ENCODE measurements around the gene CHD9.

The CHD9 gene

DNA sequence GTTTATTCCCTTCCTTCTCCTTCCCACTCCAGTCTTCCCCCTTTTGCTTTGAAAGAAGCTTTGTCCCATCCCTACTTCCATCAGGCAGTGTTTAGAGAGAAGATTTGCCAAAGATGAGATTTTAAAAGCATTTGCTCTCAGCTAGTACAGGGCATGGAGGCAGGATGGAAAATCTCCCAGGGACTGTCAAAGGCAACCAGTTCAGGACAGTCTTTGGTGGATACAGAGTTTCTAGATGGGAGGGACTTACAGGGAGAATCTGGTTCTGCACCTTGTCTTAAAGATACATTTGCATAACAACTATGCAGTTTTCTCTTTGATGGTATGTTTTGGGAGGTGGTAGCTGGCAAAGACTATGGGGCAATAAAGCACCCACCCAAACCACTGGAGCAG is 26.2 kb downstream of the CHD9 start:
- no peaks in the 10 kb centered on the region; a peak in 1 of 3 replicates for H3K36me3 ChIP-seq (ENCODE audit: control insufficient read depth in 2 of 2, insufficient read depth in 1 of 2, low read length in 2 of 2)
- ChIA-PET POLR2A (no interaction called here), CTCF (interaction anchor here (0.7 kb wide), 1 partner anchor 168 kb away, joined by 3 read pairs; no protein-coding TSS in a partner anchor)
- H3K4me3 ChIP-seq (ENCODE audit: low read depth, low read length): no peak overlapping the region
- no peak for TF ChIP-seq ZNF621 (tag by site-specific recombination; IDR thresholded peaks at IDR 0.05)
- TF ChIP-seq ZNF837 (tag by site-specific recombination; IDR thresholded peaks at IDR 0.05): no peak
- TF ChIP-seq SP2 (tag by site-specific recombination; IDR thresholded peaks at IDR 0.05): no peak
- TF ChIP-seq TRIM28 (IDR thresholded peaks at IDR 0.05; ENCODE audit: borderline replicate concordance, low read length): no peak
- TF ChIP-seq ZNF10 (tag by site-specific recombination; IDR thresholded peaks at IDR 0.05): no peak
- TF ChIP-seq, protein P1, sequence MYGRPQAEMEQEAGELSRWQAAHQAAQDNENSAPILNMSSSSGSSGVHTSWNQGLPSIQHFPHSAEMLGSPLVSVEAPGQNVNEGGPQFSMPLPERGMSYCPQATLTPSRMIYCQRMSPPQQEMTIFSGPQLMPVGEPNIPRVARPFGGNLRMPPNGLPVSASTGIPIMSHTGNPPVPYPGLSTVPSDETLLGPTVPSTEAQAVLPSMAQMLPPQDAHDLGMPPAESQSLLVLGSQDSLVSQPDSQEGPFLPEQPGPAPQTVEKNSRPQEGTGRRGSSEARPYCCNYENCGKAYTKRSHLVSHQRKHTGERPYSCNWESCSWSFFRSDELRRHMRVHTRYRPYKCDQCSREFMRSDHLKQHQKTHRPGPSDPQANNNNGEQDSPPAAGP (tag by site-specific recombination; IDR thresholded peaks at IDR 0.05): no peak
- TF ChIP-seq, protein P2, sequence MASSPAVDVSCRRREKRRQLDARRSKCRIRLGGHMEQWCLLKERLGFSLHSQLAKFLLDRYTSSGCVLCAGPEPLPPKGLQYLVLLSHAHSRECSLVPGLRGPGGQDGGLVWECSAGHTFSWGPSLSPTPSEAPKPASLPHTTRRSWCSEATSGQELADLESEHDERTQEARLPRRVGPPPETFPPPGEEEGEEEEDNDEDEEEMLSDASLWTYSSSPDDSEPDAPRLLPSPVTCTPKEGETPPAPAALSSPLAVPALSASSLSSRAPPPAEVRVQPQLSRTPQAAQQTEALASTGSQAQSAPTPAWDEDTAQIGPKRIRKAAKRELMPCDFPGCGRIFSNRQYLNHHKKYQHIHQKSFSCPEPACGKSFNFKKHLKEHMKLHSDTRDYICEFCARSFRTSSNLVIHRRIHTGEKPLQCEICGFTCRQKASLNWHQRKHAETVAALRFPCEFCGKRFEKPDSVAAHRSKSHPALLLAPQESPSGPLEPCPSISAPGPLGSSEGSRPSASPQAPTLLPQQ (tag by site-specific recombination; IDR thresholded peaks at IDR 0.05): no peak
- TF ChIP-seq ZNF146 (tag by site-specific recombination; IDR thresholded peaks at IDR 0.05): no peak
- no peak for TF ChIP-seq ZNF248 (tag by site-specific recombination; IDR thresholded peaks at IDR 0.05)
- no peak for TF ChIP-seq ZNF664 (tag by site-specific recombination; IDR thresholded peaks at IDR 0.05)
- TF ChIP-seq ZNF623 (tag by site-specific recombination; IDR thresholded peaks at IDR 0.05): no peak
- TF ChIP-seq ZFHX2 (tag by site-specific recombination; conservative IDR thresholded peaks at IDR 0.05): no peak
- TF ChIP-seq ZNF140 (tag by site-specific recombination; IDR thresholded peaks at IDR 0.05): no peak
- no peak for TF ChIP-seq ZNF404 (tag by site-specific recombination; IDR thresholded peaks at IDR 0.05)
- TF ChIP-seq ZNF791 (tag by site-specific recombination; IDR thresholded peaks at IDR 0.05): no peak
- no peak for TF ChIP-seq ZNF112 (tag by site-specific recombination; IDR thresholded peaks at IDR 0.05)
- TF ChIP-seq, protein P3, sequence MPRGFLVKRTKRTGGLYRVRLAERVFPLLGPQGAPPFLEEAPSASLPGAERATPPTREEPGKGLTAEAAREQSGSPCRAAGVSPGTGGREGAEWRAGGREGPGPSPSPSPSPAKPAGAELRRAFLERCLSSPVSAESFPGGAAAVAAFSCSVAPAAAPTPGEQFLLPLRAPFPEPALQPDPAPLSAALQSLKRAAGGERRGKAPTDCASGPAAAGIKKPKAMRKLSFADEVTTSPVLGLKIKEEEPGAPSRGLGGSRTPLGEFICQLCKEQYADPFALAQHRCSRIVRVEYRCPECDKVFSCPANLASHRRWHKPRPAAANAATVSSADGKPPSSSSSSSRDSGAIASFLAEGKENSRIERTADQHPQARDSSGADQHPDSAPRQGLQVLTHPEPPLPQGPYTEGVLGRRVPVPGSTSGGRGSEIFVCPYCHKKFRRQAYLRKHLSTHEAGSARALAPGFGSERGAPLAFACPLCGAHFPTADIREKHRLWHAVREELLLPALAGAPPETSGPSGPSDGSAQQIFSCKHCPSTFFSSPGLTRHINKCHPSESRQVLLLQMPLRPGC (tag by site-specific recombination; IDR thresholded peaks at IDR 0.05): no peak
- TF ChIP-seq, protein P4, sequence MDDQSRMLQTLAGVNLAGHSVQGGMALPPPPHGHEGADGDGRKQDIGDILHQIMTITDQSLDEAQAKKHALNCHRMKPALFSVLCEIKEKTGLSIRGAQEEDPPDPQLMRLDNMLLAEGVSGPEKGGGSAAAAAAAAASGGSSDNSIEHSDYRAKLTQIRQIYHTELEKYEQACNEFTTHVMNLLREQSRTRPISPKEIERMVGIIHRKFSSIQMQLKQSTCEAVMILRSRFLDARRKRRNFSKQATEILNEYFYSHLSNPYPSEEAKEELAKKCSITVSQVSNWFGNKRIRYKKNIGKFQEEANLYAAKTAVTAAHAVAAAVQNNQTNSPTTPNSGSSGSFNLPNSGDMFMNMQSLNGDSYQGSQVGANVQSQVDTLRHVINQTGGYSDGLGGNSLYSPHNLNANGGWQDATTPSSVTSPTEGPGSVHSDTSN (CRISPR knock-in tag; IDR thresholded peaks at IDR 0.05): no peak
- TF ChIP-seq, protein P5, sequence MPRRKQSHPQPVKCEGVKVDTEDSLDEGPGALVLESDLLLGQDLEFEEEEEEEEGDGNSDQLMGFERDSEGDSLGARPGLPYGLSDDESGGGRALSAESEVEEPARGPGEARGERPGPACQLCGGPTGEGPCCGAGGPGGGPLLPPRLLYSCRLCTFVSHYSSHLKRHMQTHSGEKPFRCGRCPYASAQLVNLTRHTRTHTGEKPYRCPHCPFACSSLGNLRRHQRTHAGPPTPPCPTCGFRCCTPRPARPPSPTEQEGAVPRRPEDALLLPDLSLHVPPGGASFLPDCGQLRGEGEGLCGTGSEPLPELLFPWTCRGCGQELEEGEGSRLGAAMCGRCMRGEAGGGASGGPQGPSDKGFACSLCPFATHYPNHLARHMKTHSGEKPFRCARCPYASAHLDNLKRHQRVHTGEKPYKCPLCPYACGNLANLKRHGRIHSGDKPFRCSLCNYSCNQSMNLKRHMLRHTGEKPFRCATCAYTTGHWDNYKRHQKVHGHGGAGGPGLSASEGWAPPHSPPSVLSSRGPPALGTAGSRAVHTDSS (tag by site-specific recombination; IDR thresholded peaks at IDR 0.05): no peak
- H3K27ac ChIP-seq (ENCODE audit: extremely low read depth, low read depth, low read length): no peak overlapping the region
- H3K4me1 ChIP-seq (ENCODE audit: control insufficient read depth, insufficient read depth, low read length): peaks cover 7% of the 10 kb centered on the region; the same call in 1 of the 2 replicates
- no peaks in the 10 kb centered on the region for H3K9me3 ChIP-seq (ENCODE audit: control insufficient read depth, insufficient read depth, low read depth, low read length)

DNA sequence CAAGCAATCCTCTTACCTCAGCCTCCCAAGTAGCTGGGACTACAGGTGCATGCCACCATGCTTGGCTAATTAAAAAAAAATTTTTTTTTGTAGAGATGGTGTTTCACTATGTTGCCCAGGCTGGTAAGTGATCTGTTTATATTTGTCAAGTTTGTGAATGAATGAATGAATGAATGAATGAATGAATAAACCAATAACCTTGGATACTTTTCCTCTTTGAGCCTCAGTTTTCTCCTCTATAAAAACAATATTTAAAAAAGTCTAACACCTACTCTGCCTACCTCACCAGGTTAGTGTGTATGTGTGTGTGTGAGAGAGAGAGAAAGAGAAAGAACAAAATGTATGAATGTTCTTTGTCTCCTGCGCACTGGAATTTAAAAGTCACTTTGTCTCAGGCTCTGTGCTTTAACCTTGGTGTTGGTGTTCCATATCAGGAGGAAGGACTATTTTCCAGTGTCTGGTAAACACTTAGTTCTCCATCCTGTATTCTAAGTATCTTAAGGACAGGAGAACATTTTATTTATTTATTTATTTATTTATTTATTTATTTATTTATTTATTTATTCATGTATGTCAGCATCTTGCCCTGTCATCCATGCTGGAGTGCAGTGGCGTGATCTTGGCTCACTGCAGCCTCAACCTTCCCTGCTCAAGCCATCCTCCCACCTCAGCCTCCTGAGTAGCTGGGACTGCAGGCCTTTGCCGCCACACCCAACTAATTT is 27.1 kb downstream of the CHD9 start:
- ChIA-PET POLR2A (no interaction called here), CTCF (interaction anchor here (0.7 kb wide), 1 partner anchor 156 kb away, joined by 5 read pairs; no protein-coding TSS in a partner anchor)
- Histone ChIP-seq H3K36me3 (ENCODE audit: control insufficient read depth in 2 of 2, insufficient read depth in 1 of 2, low read length in 2 of 2) (no peaks in the 10 kb centered on the region; a peak in 1 of 3 replicates), H3K4me3 (ENCODE audit: low read depth, low read length) (no peak overlapping the region), H3K27ac (ENCODE audit: extremely low read depth, low read depth, low read length) (no peak overlapping the region), H3K9me3 (ENCODE audit: control insufficient read depth, insufficient read depth, low read depth, low read length) (no peaks in the 10 kb centered on the region), H3K4me1 (ENCODE audit: control insufficient read depth, insufficient read depth, low read length) (peaks cover 8% of the 10 kb centered on the region; the same call in 1 of the 2 replicates)
- TF ChIP-seq ZFP37 (tag by site-specific recombination; IDR thresholded peaks at IDR 0.05) (no peak), ZNF623 (tag by site-specific recombination; IDR thresholded peaks at IDR 0.05) (peak; percentile 76), KLF16 (tag by site-specific recombination; IDR thresholded peaks at IDR 0.05) (no peak), ZNF561 (tag by site-specific recombination; IDR thresholded peaks at IDR 0.05; ENCODE audit: borderline replicate concordance) (no peak), ZNF174 (tag by site-specific recombination; IDR thresholded peaks at IDR 0.05) (no peak)
- TF ChIP-seq, protein P6, sequence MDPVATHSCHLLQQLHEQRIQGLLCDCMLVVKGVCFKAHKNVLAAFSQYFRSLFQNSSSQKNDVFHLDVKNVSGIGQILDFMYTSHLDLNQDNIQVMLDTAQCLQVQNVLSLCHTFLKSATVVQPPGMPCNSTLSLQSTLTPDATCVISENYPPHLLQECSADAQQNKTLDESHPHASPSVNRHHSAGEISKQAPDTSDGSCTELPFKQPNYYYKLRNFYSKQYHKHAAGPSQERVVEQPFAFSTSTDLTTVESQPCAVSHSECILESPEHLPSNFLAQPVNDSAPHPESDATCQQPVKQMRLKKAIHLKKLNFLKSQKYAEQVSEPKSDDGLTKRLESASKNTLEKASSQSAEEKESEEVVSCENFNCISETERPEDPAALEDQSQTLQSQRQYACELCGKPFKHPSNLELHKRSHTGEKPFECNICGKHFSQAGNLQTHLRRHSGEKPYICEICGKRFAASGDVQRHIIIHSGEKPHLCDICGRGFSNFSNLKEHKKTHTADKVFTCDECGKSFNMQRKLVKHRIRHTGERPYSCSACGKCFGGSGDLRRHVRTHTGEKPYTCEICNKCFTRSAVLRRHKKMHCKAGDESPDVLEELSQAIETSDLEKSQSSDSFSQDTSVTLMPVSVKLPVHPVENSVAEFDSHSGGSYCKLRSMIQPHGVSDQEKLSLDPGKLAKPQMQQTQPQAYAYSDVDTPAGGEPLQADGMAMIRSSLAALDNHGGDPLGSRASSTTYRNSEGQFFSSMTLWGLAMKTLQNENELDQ (tag by site-specific recombination; IDR thresholded peaks at IDR 0.05; ENCODE audit: low read depth): no peak
- TF ChIP-seq, protein P7, sequence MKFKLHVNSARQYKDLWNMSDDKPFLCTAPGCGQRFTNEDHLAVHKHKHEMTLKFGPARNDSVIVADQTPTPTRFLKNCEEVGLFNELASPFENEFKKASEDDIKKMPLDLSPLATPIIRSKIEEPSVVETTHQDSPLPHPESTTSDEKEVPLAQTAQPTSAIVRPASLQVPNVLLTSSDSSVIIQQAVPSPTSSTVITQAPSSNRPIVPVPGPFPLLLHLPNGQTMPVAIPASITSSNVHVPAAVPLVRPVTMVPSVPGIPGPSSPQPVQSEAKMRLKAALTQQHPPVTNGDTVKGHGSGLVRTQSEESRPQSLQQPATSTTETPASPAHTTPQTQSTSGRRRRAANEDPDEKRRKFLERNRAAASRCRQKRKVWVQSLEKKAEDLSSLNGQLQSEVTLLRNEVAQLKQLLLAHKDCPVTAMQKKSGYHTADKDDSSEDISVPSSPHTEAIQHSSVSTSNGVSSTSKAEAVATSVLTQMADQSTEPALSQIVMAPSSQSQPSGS (tag by site-specific recombination; IDR thresholded peaks at IDR 0.05; ENCODE audit: low read depth): no peak

All from HEK293 (cell line).